GM12801 (cell line): ENCODE measurements around the gene ARHGEF17.

Experiments used
- CTCF ChIP-seq: IDR thresholded peaks from one replicate; pipeline ENCODE4 v1.5.1; 2011; ENCODE audit warnings: control low read depth; ENCODE audit not compliant: insufficient read length; ENCODE audit errors: extremely low read depth

Gene ARHGEF17

DNA sequence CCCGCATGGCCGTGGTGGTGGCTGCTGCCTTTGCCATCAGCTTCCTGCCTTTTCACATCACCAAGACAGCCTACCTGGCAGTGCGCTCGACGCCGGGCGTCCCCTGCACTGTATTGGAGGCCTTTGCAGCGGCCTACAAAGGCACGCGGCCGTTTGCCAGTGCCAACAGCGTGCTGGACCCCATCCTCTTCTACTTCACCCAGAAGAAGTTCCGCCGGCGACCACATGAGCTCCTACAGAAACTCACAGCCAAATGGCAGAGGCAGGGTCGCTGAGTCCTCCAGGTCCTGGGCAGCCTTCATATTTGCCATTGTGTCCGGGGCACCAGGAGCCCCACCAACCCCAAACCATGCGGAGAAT, 10.9 kb upstream of the ARHGEF17 start:
- no peak for TF ChIP-seq CTCF

DNA sequence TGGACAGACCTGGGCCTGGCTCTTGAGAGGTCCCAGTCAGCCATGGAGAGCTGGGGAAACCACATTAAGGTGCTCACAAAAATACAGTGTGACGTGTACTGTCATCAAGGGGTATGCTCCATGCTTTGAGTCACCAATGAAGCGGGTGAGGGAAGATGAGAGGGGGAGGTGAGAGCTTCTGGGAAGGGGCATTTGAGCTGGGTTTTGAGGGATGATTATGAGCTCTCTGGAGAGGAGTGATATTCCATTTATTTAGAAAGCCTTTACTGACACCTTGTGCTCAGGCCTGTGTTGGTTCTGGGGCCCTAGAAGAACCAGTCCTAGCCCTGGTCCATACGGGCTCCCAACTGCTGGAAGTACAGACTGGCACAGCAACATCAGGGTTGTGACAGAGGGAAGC, 10.4 kb upstream of the ARHGEF17 start:
- no peak for TF ChIP-seq CTCF

DNA sequence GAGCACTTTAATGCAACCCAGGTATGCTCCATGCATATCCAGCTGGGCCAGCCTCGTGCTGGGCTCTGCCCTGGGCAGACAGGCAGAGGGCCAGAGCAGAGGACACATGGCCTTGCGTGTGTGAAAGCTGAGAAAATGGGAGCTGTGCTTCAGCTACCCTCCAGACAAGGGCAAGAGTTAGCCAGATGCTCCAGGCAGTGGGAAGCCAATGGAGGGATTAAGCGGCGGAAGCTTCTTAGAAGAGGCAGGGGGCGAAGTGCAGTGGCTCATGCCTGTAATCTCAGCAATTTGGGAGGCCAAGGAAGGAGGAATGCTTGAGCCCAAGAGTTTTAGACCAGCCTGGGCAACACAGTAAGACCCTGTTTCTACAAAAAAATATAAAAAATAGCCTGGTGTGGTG, 9.8 kb upstream of the ARHGEF17 start:
- TF ChIP-seq CTCF = no peak

DNA sequence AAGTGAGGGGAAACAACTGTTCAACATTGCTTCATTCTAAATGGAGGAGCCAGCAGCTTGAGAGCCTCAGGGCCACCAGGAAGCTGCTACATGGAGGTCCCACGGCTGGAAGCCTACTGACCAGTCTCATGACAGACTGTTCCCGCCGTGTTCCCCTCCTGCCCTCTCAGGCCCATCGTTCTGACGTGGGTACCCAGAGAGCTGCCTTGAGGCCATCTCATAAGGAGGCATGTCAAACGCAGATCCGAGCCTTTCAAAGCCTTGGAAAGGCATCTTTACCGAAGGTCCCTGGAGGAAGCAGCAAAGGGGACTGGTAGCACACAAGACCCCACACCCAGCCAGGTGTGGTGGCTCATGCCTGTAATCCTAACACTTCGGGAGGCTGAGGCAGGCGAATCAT, 8.3 kb upstream of the ARHGEF17 start:
- no peak for TF ChIP-seq CTCF

DNA sequence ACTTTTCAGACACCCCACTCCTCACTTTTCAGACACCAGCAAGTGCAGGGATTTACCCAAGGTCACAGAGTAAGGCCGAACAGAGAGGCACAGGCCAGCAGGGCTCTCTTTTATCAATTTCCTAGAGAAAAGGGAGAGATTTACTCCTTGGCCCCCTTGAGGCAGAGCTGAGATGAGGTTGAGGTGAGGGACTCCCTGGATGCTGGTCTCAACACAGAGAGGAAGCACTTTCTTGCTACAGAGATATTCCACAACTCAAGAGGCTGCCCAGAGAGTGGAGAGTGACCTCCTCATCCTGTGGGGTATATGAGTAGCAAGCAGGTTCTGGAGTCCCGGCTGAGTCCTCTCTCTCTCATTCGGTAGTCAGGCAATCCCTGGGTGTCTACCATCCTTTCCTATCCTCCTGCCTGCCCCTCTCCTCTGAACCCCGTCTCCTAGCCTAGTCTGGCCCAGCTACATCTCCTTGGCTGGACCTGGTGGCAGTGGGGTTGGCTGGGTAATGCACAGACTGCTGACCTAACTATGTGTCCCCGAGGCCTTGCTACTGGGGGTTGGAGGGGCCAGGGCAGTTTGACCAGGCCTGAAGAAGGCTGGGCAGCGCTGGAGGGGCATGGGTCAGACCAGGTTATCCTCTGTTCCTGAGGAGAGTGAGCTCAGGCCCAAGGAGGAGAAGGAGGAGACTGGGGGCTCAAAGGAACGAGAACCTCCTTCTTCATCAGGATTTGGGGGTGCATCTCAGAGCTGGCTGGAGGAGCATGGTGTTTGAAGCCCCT, 1.8 kb upstream of the ARHGEF17 start:
- TF ChIP-seq CTCF = no peak

- TF ChIP-seq CTCF = no peak
These were observed 1.1 kb upstream of the ARHGEF17 start for GRCh38 chr11:73306977-73307322.

- TF ChIP-seq CTCF = no peak
These were observed 613 bp upstream of the ARHGEF17 start for GRCh38 chr11:73307323-73308002.
